ENCODE data around the gene RPRML. TPM values are rescaled to one million over a fixed set of nuclear protein-coding genes. Genes with fewer than 3 reads are reported as not detected.

The RPRML gene
- total RNA-seq, 1 experiment from 2014 or later = 4.7 TPM

GRCh38 chr17:46978489-46979146 is 435 bp downstream of the RPRML start (continued):
- TF ChIP-seq E2F1 (CRISPR knock-in tag; IDR thresholded peaks at IDR 0.05) = no peak

GRCh38 chr17:46977750-46978488 is 1.1 kb downstream of the RPRML start:
- Mint-ChIP-seq H3K36me3 (peaks cover 5% of the 10 kb centered on the region), H3K9me3 (no peaks in the 10 kb centered on the region), H3K27me3 (ENCODE audit: low read depth) (peaks cover 31% of the 10 kb centered on the region), H3K4me3 (peak overlapping the region; percentile 92), H3K4me1 (peaks cover 38% of the 10 kb centered on the region), H3K27ac (0 out of 2 replicates have a peak overlapping the region, but pooled peaks have one; percentile 31)
- ATAC-seq = no peak
- ChIA-PET CTCF (interaction anchor here (0.5 to 7.1 kb wide), 10 partner anchors 12 to 933 kb away, joined by 3 to 118 read pairs (median 6); no protein-coding TSS in a partner anchor), POLR2A (no interaction called here)
- DNase-seq (ENCODE audit: low spot score) = no peak
- TF ChIP-seq IRF1 (CRISPR knock-in tag; IDR thresholded peaks at IDR 0.05) (no peak), ZNF281 (CRISPR knock-in tag; IDR thresholded peaks at IDR 0.05) (no peak), NR1H2 (CRISPR knock-in tag; IDR thresholded peaks at IDR 0.05) (no peak), RELA (CRISPR knock-in tag; IDR thresholded peaks at IDR 0.05; ENCODE audit: borderline replicate concordance) (no peak), ZNF532 (CRISPR knock-in tag; IDR thresholded peaks at IDR 0.05; ENCODE audit: borderline replicate concordance) (no peak), TP53 (CRISPR knock-in tag; IDR thresholded peaks at IDR 0.05) (no peak; the same call in 1 of the 2 replicates), ETV6 (CRISPR knock-in tag; IDR thresholded peaks at IDR 0.05) (0 out of 2 replicates have a peak, but pooled peaks have one; percentile 12), NFYB (CRISPR knock-in tag; conservative IDR thresholded peaks at IDR 0.05; ENCODE audit: low read depth) (no peak)

GRCh38 chr17:46977348-46977747 is 1.7 kb downstream of the RPRML start:
- POLR2A ChIA-PET = no interaction called here
- no peak for TF ChIP-seq CBFB (CRISPR knock-in tag; IDR thresholded peaks at IDR 0.05; ENCODE audit: low read depth)
- 0 out of 2 replicates have a peak, but pooled peaks have one; percentile 41 for TF ChIP-seq HMGXB4 (CRISPR knock-in tag; IDR thresholded peaks at IDR 0.05)
- 0 out of 2 replicates have a peak, but pooled peaks have one; percentile 1 for TF ChIP-seq ETV6 (CRISPR knock-in tag; IDR thresholded peaks at IDR 0.05)
- TF ChIP-seq ZNF317 (CRISPR knock-in tag; IDR thresholded peaks at IDR 0.05; ENCODE audit: borderline replicate concordance, low read depth) = no peak
- peak; percentile 51; the same call in 1 of the 2 replicates for TF ChIP-seq TEAD1 (CRISPR knock-in tag; IDR thresholded peaks at IDR 0.05)
- no peak for TF ChIP-seq NFATC4 (CRISPR knock-in tag; IDR thresholded peaks at IDR 0.05)
- no peak for TF ChIP-seq MLX (CRISPR knock-in tag; IDR thresholded peaks at IDR 0.05)
- TF ChIP-seq CTCF (IDR thresholded peaks at IDR 0.05) = peak; percentile 39; the same call in 1 of the 2 replicates
- TF ChIP-seq IRF2 (CRISPR knock-in tag; IDR thresholded peaks at IDR 0.05; ENCODE audit: borderline replicate concordance, low read depth) = no peak

More at GRCh38 chr17:46977348-46977747, 1.7 kb downstream of the RPRML start:
- peaks cover 5% of the 10 kb centered on the region for H3K36me3 Mint-ChIP-seq
- no peaks in the 10 kb centered on the region for H3K9me3 Mint-ChIP-seq
- peaks cover 31% of the 10 kb centered on the region for H3K27me3 Mint-ChIP-seq (ENCODE audit: low read depth)
- CTCF ChIA-PET = interaction anchor here (0.6 to 7.1 kb wide), 15 partner anchors 9 to 933 kb away, joined by 3 to 118 read pairs (median 6); no protein-coding TSS in a partner anchor
- peak; percentile 86 for ATAC-seq
- peaks cover 35% of the 10 kb centered on the region for H3K4me1 Mint-ChIP-seq
- H3K4me3 Mint-ChIP-seq = peak overlapping the region; percentile 92
- peak overlapping the region; percentile 31; the same call in 1 of the 2 replicates for H3K27ac Mint-ChIP-seq
- peak; percentile 84 for DNase-seq (ENCODE audit: low spot score)

All from WTC11 (cell line).